ENCODE results near the gene PILRB.
"Not testable (repeated sequence)": the region's sequence is repeated elsewhere in the genome, so short reads cannot be mapped to it uniquely, and the experiment has no call there.

PILRB gene

GRCh38 chr7:100358027-100358856, at the start of gene PILRB:
PILRB (plus strand) TSS chr7:100358117; CDS start chr7:100358303, 186 bp downstream.
- DNase-seq (ENCODE audit: low read depth) = no peak

GRCh38 chr7:100318329-100318728, 39.6 kb upstream of the PILRB start:
- not testable (repeated sequence) for DNase-seq (ENCODE audit: low read depth)

- not testable (repeated sequence) for DNase-seq (ENCODE audit: low read depth)
These were observed 36.3 kb upstream of the PILRB start for GRCh38 chr7:100321648-100322047.

GRCh38 chr7:100324194-100324593, 33.7 kb upstream of the PILRB start:
- not testable (repeated sequence) for DNase-seq (ENCODE audit: low read depth)

GRCh38 chr7:100325671-100326070, 32.2 kb upstream of the PILRB start:
- DNase-seq (ENCODE audit: low read depth) = not testable (repeated sequence)

GRCh38 chr7:100326914-100327313, 31.0 kb upstream of the PILRB start:
- DNase-seq (ENCODE audit: low read depth) = not testable (repeated sequence)

- DNase-seq (ENCODE audit: low read depth) = peak; percentile 58
These were observed 22.1 kb upstream of the PILRB start for GRCh38 chr7:100335566-100336466.

- DNase-seq (ENCODE audit: low read depth) = not testable (repeated sequence)
These were observed 19.7 kb upstream of the PILRB start for GRCh38 chr7:100338083-100338696.

GRCh38 chr7:100341286-100341685, 16.6 kb upstream of the PILRB start:
- not testable (repeated sequence) for DNase-seq (ENCODE audit: low read depth)

GRCh38 chr7:100342765-100343164, 15.2 kb upstream of the PILRB start:
- no peak for DNase-seq (ENCODE audit: low read depth)

GRCh38 chr7:100344124-100344559, 13.8 kb upstream of the PILRB start:
- DNase-seq (ENCODE audit: low read depth) = not testable (repeated sequence)

GRCh38 chr7:100344560-100345287, 13.2 kb upstream of the PILRB start:
- peak; percentile 55 for DNase-seq (ENCODE audit: low read depth)

- peak; percentile 45 for DNase-seq (ENCODE audit: low read depth)
These were observed 12.6 kb upstream of the PILRB start for GRCh38 chr7:100345288-100345672.

- DNase-seq (ENCODE audit: low read depth) = no peak
These were observed 11.0 kb upstream of the PILRB start for GRCh38 chr7:100346921-100347320.

- no peak for DNase-seq (ENCODE audit: low read depth)
These were observed 9.1 kb upstream of the PILRB start for GRCh38 chr7:100348805-100349204.

- no peak for DNase-seq (ENCODE audit: low read depth)
These were observed 8.2 kb upstream of the PILRB start for GRCh38 chr7:100349757-100350156.

GRCh38 chr7:100351657-100352058, 6.3 kb upstream of the PILRB start:
- no peak for DNase-seq (ENCODE audit: low read depth)

GRCh38 chr7:100352230-100352781, 5.6 kb upstream of the PILRB start:
- not testable (repeated sequence) for DNase-seq (ENCODE audit: low read depth)

- no peak for DNase-seq (ENCODE audit: low read depth)
These were observed 4.8 kb upstream of the PILRB start for GRCh38 chr7:100352984-100353684.

- DNase-seq (ENCODE audit: low read depth) = no peak
These were observed 4.1 kb upstream of the PILRB start for GRCh38 chr7:100353685-100354330.

All from stimulated activated CD8-positive, alpha-beta memory T cell treated with anti-CD3 and anti-CD28 coated beads, Interleukin-7, amount 100 ng/mL, for 24 hours (primary cell).